Activated CD8-positive, alpha-beta T cell treated with anti-CD3 and anti-CD28 coated beads for 36 hours (primary cell): Measurements from ENCODE around the gene PNISR. TPM values are rescaled to one million over a fixed set of nuclear protein-coding genes. Genes with fewer than 3 reads are reported as not detected.

Experiments
- ATAC-seq: fragments of 200-7000 bp; cut with Tn5 transposase; one replicate; pipeline ENCODE4 v1.10.0; 2021; ENCODE audit warnings: mild to moderate bottlenecking, moderate library complexity
- CTCF ChIA-PET: fragments of 350-600 bp; sonication (Branson Sonifier 250); formaldehyde crosslinking; loops from one replicate; lab custom pipeline; 2021; ENCODE audit warnings: antibody characterized with exemption; lab: Charles Lee
- POLR2A ChIA-PET: fragments of 350-600 bp; sonication (Branson Sonifier 250); formaldehyde crosslinking; loops from one replicate; lab custom pipeline; 2021; ENCODE audit warnings: antibody characterized with exemption; lab: Charles Lee
- DNase-seq: peaks from one replicate; pipeline ENCODE4 v3.0.0-alpha.2; 2020
- H3K27ac Mint-ChIP-seq: one replicate; pipeline ENCODE4 v1.8.0; 2021; ENCODE audit warnings: mild to moderate bottlenecking, mixed read lengths
- H3K27me3 Mint-ChIP-seq: one replicate; pipeline ENCODE4 v1.8.0; 2021; ENCODE audit warnings: mixed read lengths
- H3K36me3 Mint-ChIP-seq: one replicate; pipeline ENCODE4 v1.8.0; 2021; ENCODE audit warnings: low read depth, mixed read lengths
- H3K4me1 Mint-ChIP-seq: one replicate; pipeline ENCODE4 v1.8.0; 2021; ENCODE audit warnings: low read depth, mixed read lengths
- H3K4me3 Mint-ChIP-seq: one replicate; pipeline ENCODE4 v1.8.0; 2021; ENCODE audit warnings: mild to moderate bottlenecking, moderate library complexity, mixed read lengths
- H3K9me3 Mint-ChIP-seq: one replicate; pipeline ENCODE4 v1.8.0; 2021; ENCODE audit warnings: mixed read lengths
- CTCF ChIP-seq: fragments of 200-600 bp; IDR thresholded peaks from one replicate; pipeline ENCODE4 v1.8.0; 2022; ENCODE audit warnings: antibody characterized with exemption, mild to moderate bottlenecking
- intact Hi-C: fragments of 100-400 bp; cut with micrococcal nuclease; formaldehyde crosslinking; loops from one replicate; pipeline ENCODE4 v1.10.0; 2022
- total RNA-seq, 2 experiments: library from RNA; stranded (reverse); gene quantifications; one replicate each; pipeline ENCODE4 v1.2.3, GENCODE V29; 2021

PNISR gene
- total RNA-seq, 2 experiments from 2014 or later, result 121 to 126 TPM

DNA sequence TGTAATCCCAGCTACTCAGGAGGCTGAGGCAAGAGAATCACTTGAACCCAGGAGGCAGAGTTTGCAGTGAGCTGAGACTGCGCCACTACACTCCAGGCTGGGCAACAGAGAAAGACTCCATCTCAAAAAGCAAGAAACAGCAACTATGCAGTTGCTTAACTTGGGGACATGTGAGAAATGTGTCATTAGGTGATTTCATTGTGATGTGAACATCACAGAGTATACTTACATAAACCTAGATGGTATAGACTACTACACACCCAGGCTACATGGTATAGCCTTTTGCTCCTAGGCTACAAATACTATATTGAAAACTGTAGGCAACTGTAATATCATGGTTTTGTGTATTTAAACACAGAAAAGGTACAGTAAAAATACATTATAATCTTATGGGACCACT, 27.8 kb downstream of the PNISR start:
- no peak for DNase-seq
- no peaks in the 10 kb centered on the region for H3K9me3 Mint-ChIP-seq
- intact Hi-C loops, result no loop called here

GRCh38 chr6:99393698-99394531, 31.2 kb downstream of the PNISR start, which contains the start of gene COQ3:
Gene COQ3, minus strand, starts transcription at chr6:99394195. Its CDS starts 16 bp downstream, at chr6:99394179.
- DNase-seq (peak; percentile 74), ATAC-seq (peak; percentile 84)
- ChIA-PET POLR2A (interaction anchor here (0.8 to 1.3 kb wide), 4 partner anchors 9 to 31 kb away, joined by 3 to 7 read pairs (median 4); partner anchors contain the start of gene PNISR), CTCF (interaction anchor here (1.0 to 1.6 kb wide), 8 partner anchors 8 to 174 kb away, joined by 3 to 7 read pairs (median 4); partner anchors contain the start of genes CCNC and PNISR)
- intact Hi-C loops, result no loop called here
- Mint-ChIP-seq H3K27ac (peak within 1 kb of the TSS; percentile 95), H3K36me3 (no peaks in the 10 kb centered on the region), H3K4me1 (peaks cover 13% of the 10 kb centered on the region), H3K9me3 (no peaks in the 10 kb centered on the region), H3K27me3 (no peaks in the 10 kb centered on the region), H3K4me3 (peak within 1 kb of the TSS; percentile 95)
- no peak for TF ChIP-seq CTCF

More for the DNA sequence above, 27.8 kb downstream of the PNISR start:
- ATAC-seq, result no peak
- no peak for TF ChIP-seq CTCF
- CTCF ChIA-PET, result interaction anchor here (1.1 kb wide), 2 partner anchors 14 to 67 kb away, joined by 3 to 7 read pairs; no protein-coding TSS in a partner anchor
- H3K4me3 Mint-ChIP-seq, result no peak overlapping the region
- peaks cover 15% of the 10 kb centered on the region for H3K36me3 Mint-ChIP-seq
- no peak overlapping the region for H3K27ac Mint-ChIP-seq
- H3K27me3 Mint-ChIP-seq, result no peaks in the 10 kb centered on the region
- POLR2A ChIA-PET, result no interaction called here
- H3K4me1 Mint-ChIP-seq, result peaks cover 11% of the 10 kb centered on the region

DNA sequence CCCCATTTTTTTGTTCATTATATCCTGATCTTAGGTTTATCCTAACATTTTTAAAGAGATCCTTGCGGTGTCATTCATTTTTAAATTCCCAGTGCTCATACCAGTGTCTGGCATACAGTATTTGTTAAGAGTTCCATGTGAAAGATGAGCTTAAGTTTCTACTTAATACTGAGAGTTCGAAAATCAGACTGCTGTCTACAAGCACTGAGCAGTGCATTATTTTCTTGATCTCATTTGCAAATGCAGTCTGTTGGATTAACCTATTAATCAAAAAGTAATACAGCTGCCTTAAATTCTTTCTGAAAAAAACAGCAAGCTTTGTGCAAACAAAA, 31.8 kb downstream of the PNISR start:
- peak overlapping the region; percentile 95 for H3K4me3 Mint-ChIP-seq
- H3K36me3 Mint-ChIP-seq, result no peaks in the 10 kb centered on the region
- H3K27me3 Mint-ChIP-seq, result no peaks in the 10 kb centered on the region
- CTCF ChIA-PET, result interaction anchor here (1.0 to 1.6 kb wide), 7 partner anchors 9 to 175 kb away, joined by 3 to 7 read pairs (median 4); partner anchors contain the start of genes CCNC and PNISR
- TF ChIP-seq CTCF, result no peak
- H3K9me3 Mint-ChIP-seq, result no peaks in the 10 kb centered on the region
- DNase-seq, result no peak
- POLR2A ChIA-PET, result interaction anchor here (0.9 to 1.3 kb wide), 3 partner anchors 10 to 31 kb away, joined by 3 to 7 read pairs (median 4); partner anchors contain the start of gene PNISR
- ATAC-seq, result peak; percentile 22
- H3K4me1 Mint-ChIP-seq, result peaks cover 15% of the 10 kb centered on the region
- intact Hi-C loops, result no loop called here
- peak overlapping the region; percentile 95 for H3K27ac Mint-ChIP-seq

DNA sequence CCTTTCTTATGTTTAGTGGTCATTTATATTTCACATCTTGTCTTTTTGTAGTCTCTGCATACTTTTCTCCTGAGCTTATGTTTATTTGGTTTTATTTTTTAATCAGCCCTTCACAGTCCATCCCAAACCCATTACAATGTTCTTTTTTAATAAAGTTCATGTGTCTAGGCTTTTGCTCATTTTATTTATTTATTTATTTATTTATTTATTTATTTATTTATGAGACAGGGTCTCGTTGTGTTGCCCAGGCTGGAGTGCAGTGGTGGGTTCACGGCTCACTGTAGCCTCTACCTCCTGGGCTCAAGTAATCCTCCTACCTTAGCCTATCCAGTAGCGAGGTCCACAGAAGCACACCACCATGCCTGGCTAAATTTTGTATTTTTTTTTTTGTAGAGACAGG, 34.2 kb downstream of the PNISR start:
- H3K27me3 Mint-ChIP-seq, result no peaks in the 10 kb centered on the region
- DNase-seq (no peak), ATAC-seq (no peak)
- CTCF ChIA-PET, result interaction anchor here (1.9 kb wide), 1 partner anchor 61 kb away, joined by 5 read pairs; no protein-coding TSS in a partner anchor
- POLR2A ChIA-PET, result interaction anchor here (1.3 kb wide), 1 partner anchor 31 kb away, joined by 4 read pairs; no protein-coding TSS in a partner anchor
- no peak overlapping the region for H3K27ac Mint-ChIP-seq
- no peak for TF ChIP-seq CTCF
- H3K4me1 Mint-ChIP-seq, result peaks cover 15% of the 10 kb centered on the region
- no peaks in the 10 kb centered on the region for H3K9me3 Mint-ChIP-seq
- H3K4me3 Mint-ChIP-seq, result no peak overlapping the region
- no peaks in the 10 kb centered on the region for H3K36me3 Mint-ChIP-seq
- intact Hi-C loops, result no loop called here

DNA sequence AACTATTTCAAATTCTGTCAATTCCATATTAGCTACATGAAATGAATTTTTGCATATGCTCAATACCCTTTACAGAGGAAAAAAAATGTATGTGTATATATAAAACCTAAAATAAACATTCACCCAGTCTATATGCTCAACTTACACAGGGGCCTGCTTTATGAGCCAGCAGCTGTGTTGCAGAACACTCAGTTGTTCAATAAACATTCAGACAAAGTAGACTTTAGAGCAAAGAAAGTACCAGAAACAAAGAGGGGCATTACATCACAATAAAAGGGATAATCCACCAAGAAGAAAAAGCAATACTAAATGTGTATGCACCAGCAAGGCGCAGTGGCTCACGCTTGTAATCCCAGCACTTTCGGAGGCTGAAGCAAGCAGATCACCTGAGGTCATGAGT, 40.6 kb downstream of the PNISR start:
- Mint-ChIP-seq H3K4me1 (peaks cover 2% of the 10 kb centered on the region), H3K27ac (no peak overlapping the region), H3K36me3 (peaks cover 3% of the 10 kb centered on the region), H3K4me3 (no peak overlapping the region), H3K27me3 (no peaks in the 10 kb centered on the region), H3K9me3 (no peaks in the 10 kb centered on the region)
- DNase-seq, result no peak
- TF ChIP-seq CTCF, result no peak
- no peak for ATAC-seq
- POLR2A ChIA-PET, result no interaction called here
- intact Hi-C loops, result no loop called here
- CTCF ChIA-PET, result no interaction called here
